CD4-positive, alpha-beta T cell treated with Interleukin-15 for 1 hour (primary cell): ENCODE data around the gene PPP2R2D.

Experiments used
- DNase-seq: peaks from one replicate; pipeline ENCODE4 v3.0.0-alpha.2; 2020

PPP2R2D gene

GRCh38 chr10:131954356-131954965 lies 53.7 kb downstream of the PPP2R2D start:
- DNase-seq = no peak

GRCh38 chr10:131955591-131956340 lies 55.0 kb downstream of the PPP2R2D start:
- DNase-seq = no peak

GRCh38 chr10:131959841-131960240 lies 59.0 kb downstream of the PPP2R2D start:
- DNase-seq = no peak

GRCh38 chr10:131960631-131961046 lies 59.8 kb downstream of the PPP2R2D start:
- DNase-seq = no peak

DNA sequence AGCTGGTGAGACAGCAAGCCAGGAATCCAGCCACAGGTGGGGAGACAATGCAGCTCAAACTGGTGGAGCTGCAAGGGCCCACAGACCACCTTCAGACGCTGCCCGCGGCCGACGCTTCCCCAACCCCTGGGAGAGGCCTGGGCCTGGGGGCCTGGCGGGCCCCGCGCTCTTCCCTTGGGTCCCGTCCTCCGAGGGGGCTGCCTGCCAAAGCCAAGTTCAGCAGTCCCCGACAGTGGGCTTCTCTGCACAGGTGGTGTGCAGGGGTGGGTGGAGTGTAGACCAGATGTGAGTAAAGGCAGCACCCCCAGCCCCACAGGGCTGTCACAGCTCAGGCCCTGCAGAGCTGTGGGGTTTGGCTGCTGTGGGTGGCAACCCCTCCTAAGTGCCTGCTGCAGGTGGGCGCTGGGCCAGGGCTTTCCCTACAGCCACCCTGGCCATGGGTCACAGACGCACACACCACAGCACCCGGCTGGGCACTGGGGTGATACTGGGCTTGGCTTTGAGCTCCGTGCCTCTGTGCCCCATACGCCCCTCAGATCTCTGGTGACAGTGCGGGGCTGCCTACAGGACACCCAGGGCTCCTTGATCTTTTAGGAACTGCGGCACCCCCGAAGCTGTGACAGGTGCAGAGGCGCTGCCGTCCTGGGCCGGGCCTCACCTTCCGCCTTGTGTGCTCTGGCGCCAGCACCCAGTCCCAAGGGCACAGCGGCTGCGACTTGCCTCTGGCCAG lies 60.4 kb downstream of the PPP2R2D start:
- no peak for DNase-seq

GRCh38 chr10:131961777-131962662 lies 61.2 kb downstream of the PPP2R2D start:
- DNase-seq = no peak

GRCh38 chr10:131963350-131963749 lies 62.5 kb downstream of the PPP2R2D start:
- DNase-seq = no peak

GRCh38 chr10:131963811-131964210 lies 63.0 kb downstream of the PPP2R2D start:
- no peak for DNase-seq

- no peak for DNase-seq
These were observed 63.5 kb downstream of the PPP2R2D start for GRCh38 chr10:131964298-131964697.

DNA sequence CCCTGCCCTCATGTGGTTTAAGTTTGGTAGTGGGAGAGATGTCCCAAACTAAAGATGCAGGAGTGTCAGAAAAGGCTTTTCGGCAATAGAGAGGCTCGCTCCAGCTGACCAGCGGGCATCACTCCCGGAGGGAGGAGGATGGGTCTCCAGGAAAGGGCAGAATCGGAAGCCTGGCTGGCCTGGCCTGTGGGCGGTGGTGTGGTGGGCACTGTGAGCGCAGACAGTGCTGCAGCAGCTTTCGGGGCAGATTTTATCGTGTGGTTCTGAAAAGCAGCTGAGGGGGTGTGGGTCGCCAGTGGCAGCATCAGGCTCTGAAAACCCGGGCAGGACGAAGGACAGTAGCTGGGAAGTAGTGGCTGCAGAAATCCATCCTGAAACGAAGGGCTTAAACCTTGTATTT lies 68.1 kb downstream of the PPP2R2D start:
- no peak for DNase-seq

DNA sequence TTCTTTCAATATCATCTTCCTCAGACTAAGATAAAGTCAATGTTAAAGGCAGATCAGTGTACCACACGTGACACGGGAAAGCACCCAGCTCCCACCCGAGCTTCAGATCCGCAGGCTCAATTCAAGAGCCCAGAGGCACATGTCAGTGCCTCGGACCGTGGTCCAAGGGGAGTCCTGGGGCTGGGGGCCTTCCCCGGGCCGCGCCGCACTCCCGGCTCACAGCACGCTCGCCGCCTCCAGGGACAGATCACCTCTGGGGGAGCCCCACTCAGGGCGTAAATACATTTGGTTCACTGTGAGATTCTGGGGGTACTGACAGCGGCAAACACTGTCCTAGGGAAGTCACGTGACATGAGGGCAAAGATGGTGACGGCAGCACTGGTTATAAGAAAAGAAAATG lies 70.1 kb downstream of the PPP2R2D start:
- DNase-seq = no peak

GRCh38 chr10:131971591-131971990 lies 70.8 kb downstream of the PPP2R2D start:
- DNase-seq = no peak

GRCh38 chr10:131972474-131973071 lies 71.8 kb downstream of the PPP2R2D start:
- no peak for DNase-seq

DNA sequence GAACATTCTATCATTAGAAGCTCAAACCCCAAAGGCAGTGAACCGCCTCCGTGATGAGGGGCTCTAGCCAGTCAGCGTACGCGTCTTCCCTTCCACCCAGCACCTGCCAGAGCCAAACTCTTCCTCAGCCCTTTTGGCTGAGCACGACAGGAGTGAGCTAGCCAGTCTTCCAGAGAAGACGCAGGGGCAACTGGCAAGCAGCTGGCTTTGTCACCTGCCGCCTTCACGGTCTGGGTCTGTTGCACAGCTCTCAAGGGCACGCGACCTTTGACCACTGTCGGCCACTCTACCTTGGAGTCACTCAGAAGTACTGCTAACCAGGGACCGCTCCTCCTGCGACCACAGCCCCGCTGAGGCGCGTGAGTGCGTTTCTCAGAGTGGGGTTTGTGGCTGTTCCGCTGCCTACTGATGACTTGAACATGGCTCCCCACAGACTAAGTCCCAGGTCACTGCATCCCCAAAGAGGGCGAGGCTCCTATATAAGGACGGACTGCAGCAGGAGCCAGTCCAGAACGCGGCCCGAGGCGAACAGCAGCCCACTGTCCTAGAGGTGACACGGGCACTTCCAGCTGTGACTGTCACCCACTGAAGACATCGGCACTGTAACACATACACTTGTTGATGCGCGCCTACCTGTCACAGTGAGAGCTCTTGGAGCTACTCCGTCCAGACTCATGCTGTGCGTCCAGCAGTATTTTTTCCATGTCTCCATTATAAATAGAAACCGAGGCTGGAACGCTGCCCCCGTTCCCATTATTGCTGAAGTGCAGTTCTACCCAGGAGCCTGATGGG lies 72.5 kb downstream of the PPP2R2D start:
- no peak for DNase-seq

- no peak for DNase-seq
These were observed 73.4 kb downstream of the PPP2R2D start for GRCh38 chr10:131974034-131974817.

GRCh38 chr10:131975003-131975402 lies 74.2 kb downstream of the PPP2R2D start:
- DNase-seq = no peak

DNA sequence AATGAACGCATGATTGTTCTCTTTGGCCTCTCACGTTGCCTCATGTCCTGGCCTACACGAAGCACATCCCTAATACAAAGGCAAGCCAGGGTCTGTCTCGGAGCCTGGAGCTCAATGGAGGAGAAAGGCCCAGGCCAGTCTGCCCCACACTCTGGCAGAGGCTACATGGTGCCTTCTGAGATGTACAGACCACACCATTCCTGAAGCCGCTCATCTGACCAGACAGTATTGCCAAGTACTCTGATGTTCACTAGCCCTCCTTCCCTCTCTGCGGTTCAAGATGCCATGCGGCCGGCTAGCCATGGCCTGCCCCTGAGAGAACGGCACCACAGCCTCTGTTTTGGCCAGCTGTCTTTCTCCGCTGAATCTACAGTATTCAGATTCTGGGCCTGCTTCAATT lies 75.0 kb downstream of the PPP2R2D start:
- DNase-seq = no peak

DNA sequence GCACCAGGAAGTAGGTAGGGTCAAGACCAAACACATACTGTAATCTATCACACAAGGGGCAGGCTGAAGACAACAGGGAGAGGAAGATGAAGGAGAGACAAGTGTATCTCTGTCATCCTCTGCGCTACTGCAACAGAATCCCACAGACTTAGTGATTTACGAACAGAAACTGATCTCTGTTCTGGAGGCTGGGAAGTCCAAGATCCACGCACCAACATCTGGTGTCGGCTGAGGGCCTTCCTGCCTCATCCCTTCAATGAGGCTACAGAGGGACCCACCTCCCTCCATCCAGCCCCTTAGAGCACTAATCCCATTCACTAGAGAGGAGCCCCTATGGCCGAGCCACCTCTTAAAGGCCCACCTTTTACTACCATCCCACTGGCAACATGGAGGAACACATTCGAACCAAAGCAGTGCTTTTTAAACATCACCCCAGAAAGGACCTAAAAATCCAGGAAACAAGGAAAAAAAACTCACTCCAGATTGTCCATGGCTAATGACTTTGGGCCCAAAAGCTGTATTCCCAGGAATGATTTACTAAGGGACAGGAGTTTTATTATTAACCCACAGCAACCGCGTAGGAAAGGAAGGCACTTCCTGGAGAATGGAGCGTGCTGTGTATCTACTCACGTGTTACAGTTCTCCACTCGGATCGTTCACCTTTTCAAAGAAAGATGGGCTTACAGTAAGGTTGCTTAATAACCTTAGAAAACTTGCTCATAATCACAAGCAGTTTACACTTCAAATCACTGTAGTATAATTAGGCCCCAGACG lies 76.7 kb downstream of the PPP2R2D start:
- DNase-seq = no peak

DNA sequence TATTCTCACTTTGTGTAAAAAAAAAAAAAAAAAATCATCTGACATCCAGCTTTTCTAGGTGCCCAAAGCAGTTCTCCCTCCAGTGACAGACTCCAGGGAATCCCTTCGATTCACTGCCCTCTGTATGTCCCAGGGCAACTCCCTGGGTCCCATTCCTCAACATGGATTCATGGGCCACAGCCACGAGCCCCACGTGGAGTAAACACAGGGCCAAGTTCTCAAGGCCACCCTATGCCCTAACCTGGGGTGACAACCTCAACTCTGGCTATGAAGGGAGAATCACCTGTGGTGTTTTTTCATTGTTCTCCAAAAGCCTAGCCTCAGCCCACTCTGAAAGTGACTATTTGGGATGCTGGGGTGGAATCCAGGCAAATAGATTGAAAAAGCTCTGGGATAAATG lies 77.6 kb downstream of the PPP2R2D start:
- DNase-seq = no peak

- no peak for DNase-seq
These were observed 78.0 kb downstream of the PPP2R2D start for GRCh38 chr10:131978851-131979250.
